Testis (tissue), 3 donors: ENCODE data around the gene HP1BP3. TPM values are rescaled to one million over a fixed set of nuclear protein-coding genes. Genes with fewer than 3 reads are reported as not detected.
"Not testable (repeated sequence)": the region's sequence is repeated elsewhere in the genome, so short reads cannot be mapped to it uniquely, and the experiment has no call there.

Experiments
- DNase-seq: peaks from one replicate; pipeline ENCODE4 v3.0.0-alpha.2; 2019
- H3K27ac ChIP-seq, 2 donors: fragments of 200-600 bp; sonication (generic); one replicate each; pipeline ENCODE4 v1.5.1; 2019
- H3K27me3 ChIP-seq: fragments of 200-600 bp; sonication (generic); one replicate; pipeline ENCODE4 v1.5.1; 2019
- H3K36me3 ChIP-seq: fragments of 200-600 bp; sonication (generic); one replicate; pipeline ENCODE4 v1.5.1; 2017; ENCODE audit warnings: low read depth; ENCODE audit errors: missing control alignments
- H3K4me1 ChIP-seq: fragments of 200-600 bp; sonication (generic); one replicate; pipeline ENCODE4 v1.5.1; 2019
- H3K4me3 ChIP-seq, 2 donors: fragments of 200-600 bp; sonication (generic); one replicate each; pipeline ENCODE4 v1.5.1; 2017 to 2019
- H3K9me3 ChIP-seq: fragments of 200-600 bp; sonication (generic); one replicate; pipeline ENCODE4 v1.5.1; 2017
- CTCF ChIP-seq, 3 experiments: fragments of 450-650 bp in 2 of 3; fragments of 200-600 bp in 1 of 3; sonication (generic) in 1 of 3; IDR thresholded peaks; one replicate each; pipeline ENCODE4 v1.5.1; 2016 to 2019; ENCODE audit warnings: antibody characterized with exemption in 3 of 3, mild to moderate bottlenecking in 2 of 3, moderate library complexity in 1 of 3
- POLR2A ChIP-seq: fragments of 450-650 bp; IDR thresholded peaks from one replicate; pipeline ENCODE4 v1.6.1; 2017; ENCODE audit warnings: antibody characterized with exemption, mild to moderate bottlenecking, moderate library complexity
- WGBS, 2 donors: methylation state at CpG; one replicate each; pipeline ENCODE4 v1.1.5; 2018; 5-methylcytosine and 5-hydroxymethylcytosine counted together
- intact Hi-C: fragments of 100-400 bp; cut with DNase I; formaldehyde crosslinking; loops from one replicate; pipeline ENCODE4 v1.15.1; 2023; ENCODE audit warnings: low total_unique reads
- polyA plus RNA-seq: library from polyadenylated mRNA; stranded (reverse); fragments of 350-450 nt; fragmentation: Illumina TruSeq; extraction: RNeasy Lipid Tissue Mini Kit (QIAGEN cat#74804); gene quantifications from one replicate; pipeline ENCODE4 v1.2.3, GENCODE V29; 2014; ENCODE audit warnings: low read depth, low replicate concordance; ENCODE audit not compliant: insufficient read depth
- total RNA-seq, 2 donors: library from RNA; depleted of rRNA; stranded (reverse); fragments of >200 nt; gene quantifications; one replicate each; pipeline ENCODE4 v1.2.3, GENCODE V29; 2016

Gene HP1BP3
- total and polyA plus RNA-seq, 3 donors from 2014 or later = 165 to 401 (median 347) TPM

- intact Hi-C loops = no loop called here
- TF ChIP-seq CTCF (IDR thresholded peaks at IDR 0.05) = no peak
- no peak for TF ChIP-seq POLR2A
- Histone ChIP-seq H3K4me1 (peaks cover 6% of the 10 kb centered on the region), H3K9me3 (no peaks in the 10 kb centered on the region), H3K4me3 (no peak overlapping the region), H3K27ac (no peak overlapping the region), H3K27me3 (no peaks in the 10 kb centered on the region), H3K36me3 (no peaks in the 10 kb centered on the region)
- DNase-seq = no peak
- WGBS, 2 donors = 82 to 88% methylated on average over 5 of the region's 5 CpGs
These were observed 67.1 kb downstream of the HP1BP3 start for GRCh38 chr1:20719871-20720620.

- Histone ChIP-seq H3K4me1 (peaks cover 6% of the 10 kb centered on the region), H3K4me3 (no peak overlapping the region), H3K9me3 (no peaks in the 10 kb centered on the region), H3K27ac (no peak overlapping the region), H3K27me3 (no peaks in the 10 kb centered on the region), H3K36me3 (no peaks in the 10 kb centered on the region)
- WGBS, 2 donors = 91 to 93% methylated on average over 8 of the region's 8 CpGs
- intact Hi-C loops = no loop called here
- TF ChIP-seq POLR2A (no peak), CTCF (IDR thresholded peaks at IDR 0.05) (no peak)
- no peak for DNase-seq
These were observed 67.8 kb downstream of the HP1BP3 start for GRCh38 chr1:20719261-20719660.

- H3K36me3 ChIP-seq, H3K4me1 ChIP-seq, H3K27me3 ChIP-seq, H3K9me3 ChIP-seq, intact Hi-C loops, DNase-seq: not testable (repeated sequence)
- Histone ChIP-seq H3K4me3 (peak overlapping the region; percentile 51 to 58), H3K27ac (peak overlapping the region in 1 of 2 donors; percentile 56)
- 63 to 67% methylated on average over 14 to 17 of the region's 17 CpGs for WGBS, 2 donors
These were observed 68.7 kb downstream of the HP1BP3 start for GRCh38 chr1:20718343-20718882.

GRCh38 chr1:20717452-20718342, 69.4 kb downstream of the HP1BP3 start, which contains the start of gene KIF17:
Gene KIF17, minus strand, starts transcription at chr1:20718007. Its CDS starts 301 bp downstream, at chr1:20717706.
- 0 to 1% methylated on average over 4 to 85 of the region's 112 CpGs for WGBS, 2 donors
- Histone ChIP-seq H3K9me3 (no peaks in the 10 kb centered on the region), H3K4me1 (peaks cover 6% of the 10 kb centered on the region), H3K36me3 (no peaks in the 10 kb centered on the region), H3K4me3 (peak within 1 kb of the TSS; percentile 58 to 62), H3K27me3 (no peaks in the 10 kb centered on the region), H3K27ac (peak within 1 kb of the TSS in 1 of 2 donors; percentile 56)
- DNase-seq = peak; percentile 86
- intact Hi-C loops = no loop called here
- TF ChIP-seq POLR2A = no peak

- TF ChIP-seq POLR2A (no peak), CTCF (IDR thresholded peaks at IDR 0.05) (no peak)
- DNase-seq = no peak
- Histone ChIP-seq H3K27me3 (no peaks in the 10 kb centered on the region), H3K27ac (no peak overlapping the region), H3K4me1 (peaks cover 6% of the 10 kb centered on the region), H3K4me3 (no peak overlapping the region), H3K36me3 (no peaks in the 10 kb centered on the region), H3K9me3 (no peaks in the 10 kb centered on the region)
- intact Hi-C loops = no loop called here
- 85 to 89% methylated on average over 13 of the region's 13 CpGs for WGBS, 2 donors
These were observed 70.9 kb downstream of the HP1BP3 start for GRCh38 chr1:20716232-20716631.
